Brain microvascular endothelial cell (primary cell): ENCODE results near the gene ZNF581.

Experiments used
- DNase-seq: peaks from one replicate; pipeline ENCODE4 v3.0.0-alpha.2; 2020
- H3K27ac ChIP-seq: fragments of 250-450 bp; sonication (Bioruptor Pico); 2 replicates; pipeline ENCODE4 v1.5.1; 2020; ENCODE audit warnings: mild to moderate bottlenecking, moderate library complexity
- H3K27me3 ChIP-seq: fragments of 250-450 bp; sonication (Bioruptor Pico); replicated peaks from 2 replicates; pipeline ENCODE4 v1.5.1; 2020; ENCODE audit warnings: mild to moderate bottlenecking
- H3K36me3 ChIP-seq: fragments of 250-450 bp; sonication (Bioruptor Pico); replicated peaks from 2 replicates; pipeline ENCODE4 v1.5.1; 2020; ENCODE audit warnings: mild to moderate bottlenecking
- H3K4me3 ChIP-seq: 2 replicates; pipeline ENCODE4 v1.5.1; 2011; ENCODE audit warnings: low read depth, mild to moderate bottlenecking, control low read depth, low read length, moderate library complexity
- CTCF ChIP-seq: IDR thresholded peaks from 2 replicates; pipeline ENCODE4 v1.5.1; 2011; ENCODE audit warnings: low read depth, mild to moderate bottlenecking, moderate library complexity, low read length, control low read depth, inconsistent platforms; ENCODE audit errors: missing control alignments
- in situ Hi-C: cut with HindIII; loops from 2 replicates; pipeline ENCODE4 v1.10.0; 2017; ENCODE audit warnings: low sequenced_read_pairs, low pct_ligation_motif_present

ZNF581 gene

GRCh38 chr19:55617426-55617825 is 26.0 kb upstream of the ZNF581 start:
- no peak for DNase-seq
- TF ChIP-seq CTCF = no peak
- peaks cover 35% of the 10 kb centered on the region for H3K36me3 ChIP-seq
- H3K27ac ChIP-seq = no peak overlapping the region
- H3K4me3 ChIP-seq = no peak overlapping the region
- in situ Hi-C loops = loop anchor here (25.0 kb wide), 1 partner anchor 230 kb away; the partner anchor contains the start of genes RPL28, TMEM190 and TMEM238
- no peaks in the 10 kb centered on the region for H3K27me3 ChIP-seq

GRCh38 chr19:55618426-55618825 is 25.0 kb upstream of the ZNF581 start:
- Histone ChIP-seq H3K27me3 (no peaks in the 10 kb centered on the region), H3K36me3 (peaks cover 35% of the 10 kb centered on the region), H3K27ac (no peak overlapping the region), H3K4me3 (no peak overlapping the region)
- in situ Hi-C loops = loop anchor here (25.0 kb wide), 1 partner anchor 231 kb away; the partner anchor contains the start of genes RPL28, TMEM190 and TMEM238
- TF ChIP-seq CTCF = no peak
- no peak for DNase-seq

- in situ Hi-C loops = loop anchor here (25.0 kb wide), 1 partner anchor 232 kb away; the partner anchor contains the start of genes RPL28, TMEM190 and TMEM238
- no peaks in the 10 kb centered on the region for H3K27me3 ChIP-seq
- TF ChIP-seq CTCF = no peak
- H3K27ac ChIP-seq = no peak overlapping the region
- no peak overlapping the region for H3K4me3 ChIP-seq
- H3K36me3 ChIP-seq = peaks cover 35% of the 10 kb centered on the region
- DNase-seq = no peak
Observed at GRCh38 chr19:55619286-55619685, 24.2 kb upstream of the ZNF581 start.

- in situ Hi-C loops = loop anchor here (25.0 kb wide), 1 partner anchor 233 kb away; the partner anchor contains the start of genes RPL28, TMEM190 and TMEM238
- Histone ChIP-seq H3K27me3 (no peaks in the 10 kb centered on the region), H3K4me3 (no peak overlapping the region), H3K27ac (no peak overlapping the region), H3K36me3 (peaks cover 25% of the 10 kb centered on the region)
- no peak for DNase-seq
- TF ChIP-seq CTCF = no peak
Observed at GRCh38 chr19:55620410-55621204, 22.8 kb upstream of the ZNF581 start.

- Histone ChIP-seq H3K27ac (no peak overlapping the region), H3K27me3 (no peaks in the 10 kb centered on the region), H3K4me3 (no peak overlapping the region), H3K36me3 (peaks cover 20% of the 10 kb centered on the region)
- in situ Hi-C loops = loop anchor here (25.0 kb wide), 1 partner anchor 234 kb away; the partner anchor contains the start of genes RPL28, TMEM190 and TMEM238
- no peak for DNase-seq
- no peak for TF ChIP-seq CTCF
Observed at GRCh38 chr19:55621205-55621672, 22.2 kb upstream of the ZNF581 start.
